ENCODE data around the gene NUDT19. TPM values are rescaled to one million over a fixed set of nuclear protein-coding genes. Genes with fewer than 3 reads are reported as not detected.
A peak's percentile ranks its signal among the peaks of the same experiment; 100 is the strongest.

The NUDT19 gene
- total RNA-seq, 1 experiment from 2014 or later = 17.8 TPM

DNA sequence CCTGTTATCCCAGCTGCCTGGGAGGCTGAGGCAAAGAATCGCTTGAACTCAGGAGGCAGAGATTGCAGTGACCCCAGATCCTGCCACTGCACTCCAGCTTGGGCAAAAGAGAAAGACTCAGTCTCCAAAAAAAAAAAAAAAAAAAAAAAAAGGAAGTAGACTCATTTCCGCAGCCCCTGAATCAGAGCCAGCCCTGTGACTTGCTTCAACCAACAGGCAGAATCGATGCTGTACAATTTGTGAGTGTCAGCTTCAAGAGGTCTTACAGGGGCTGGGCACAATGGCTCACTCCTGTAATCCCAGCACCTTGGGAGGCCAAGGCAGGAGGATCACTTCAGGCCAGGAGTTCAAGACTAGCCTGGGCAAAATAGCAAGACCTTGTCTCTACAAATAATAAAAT, 29.4 kb upstream of the NUDT19 start:
- no peak overlapping the region for H3K4me3 ChIP-seq (ENCODE audit: low read depth, low read length, poor library complexity, severe bottlenecking)
- no peak overlapping the region for H3K27ac ChIP-seq (ENCODE audit: low read depth, low read length, poor library complexity, severe bottlenecking)
- TF ChIP-seq, protein P1, sequence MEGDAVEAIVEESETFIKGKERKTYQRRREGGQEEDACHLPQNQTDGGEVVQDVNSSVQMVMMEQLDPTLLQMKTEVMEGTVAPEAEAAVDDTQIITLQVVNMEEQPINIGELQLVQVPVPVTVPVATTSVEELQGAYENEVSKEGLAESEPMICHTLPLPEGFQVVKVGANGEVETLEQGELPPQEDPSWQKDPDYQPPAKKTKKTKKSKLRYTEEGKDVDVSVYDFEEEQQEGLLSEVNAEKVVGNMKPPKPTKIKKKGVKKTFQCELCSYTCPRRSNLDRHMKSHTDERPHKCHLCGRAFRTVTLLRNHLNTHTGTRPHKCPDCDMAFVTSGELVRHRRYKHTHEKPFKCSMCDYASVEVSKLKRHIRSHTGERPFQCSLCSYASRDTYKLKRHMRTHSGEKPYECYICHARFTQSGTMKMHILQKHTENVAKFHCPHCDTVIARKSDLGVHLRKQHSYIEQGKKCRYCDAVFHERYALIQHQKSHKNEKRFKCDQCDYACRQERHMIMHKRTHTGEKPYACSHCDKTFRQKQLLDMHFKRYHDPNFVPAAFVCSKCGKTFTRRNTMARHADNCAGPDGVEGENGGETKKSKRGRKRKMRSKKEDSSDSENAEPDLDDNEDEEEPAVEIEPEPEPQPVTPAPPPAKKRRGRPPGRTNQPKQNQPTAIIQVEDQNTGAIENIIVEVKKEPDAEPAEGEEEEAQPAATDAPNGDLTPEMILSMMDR (conservative IDR thresholded peaks at IDR 0.05; ENCODE audit: low read depth, low read length) = no peak
- TF ChIP-seq EZH2 (IDR thresholded peaks at IDR 0.05; ENCODE audit: borderline replicate concordance, low read depth, low read length, poor library complexity, severe bottlenecking) = no peak
- ChIA-PET POLR2A (ENCODE audit: low non-redundant PET) (no interaction called here), CTCF (no interaction called here)
- no TSS peak for BruUV-seq (replicated peaks)
- intact Hi-C loops (cut with micrococcal nuclease; ENCODE audit: unreplicated experiment) = no loop called here
- no peaks in the 10 kb centered on the region for H3K27me3 ChIP-seq (replicated peaks; ENCODE audit: insufficient read depth, low read depth, low read length, poor library complexity)
- H3K36me3 ChIP-seq (ENCODE audit: insufficient read depth, low read length, poor library complexity, severe bottlenecking) = no peaks in the 10 kb centered on the region
- no peak for DNase-seq (ENCODE audit: low spot score)
- no peaks in the 10 kb centered on the region for H3K9me3 ChIP-seq (ENCODE audit: low read depth, low read length, poor library complexity, severe bottlenecking)
- H3K4me1 ChIP-seq (ENCODE audit: insufficient read depth, low read length, poor library complexity, severe bottlenecking) = no peaks in the 10 kb centered on the region

DNA sequence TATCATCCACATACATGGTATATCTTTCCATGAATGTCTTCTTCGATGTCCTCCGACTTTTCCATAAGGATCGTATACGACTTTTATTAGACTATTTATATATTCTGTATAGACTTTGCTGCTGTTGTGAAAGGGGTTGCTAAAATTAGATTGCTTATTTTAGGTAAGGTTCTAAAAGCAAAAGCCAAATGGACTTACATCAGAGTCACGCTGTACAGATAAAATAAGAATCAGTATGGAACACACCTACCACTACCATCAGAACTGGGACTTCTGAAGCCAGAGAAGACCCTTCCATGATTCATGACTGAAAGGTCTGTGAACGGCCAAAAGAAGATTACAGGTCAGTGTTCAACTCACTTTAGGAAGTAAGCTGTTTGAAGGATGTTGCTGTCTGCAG, 25.5 kb upstream of the NUDT19 start:
- ChIA-PET POLR2A (ENCODE audit: low non-redundant PET) (no interaction called here), CTCF (no interaction called here)
- BruUV-seq (replicated peaks) = no TSS peak
- H3K4me1 ChIP-seq (ENCODE audit: insufficient read depth, low read length, poor library complexity, severe bottlenecking) = peaks cover 19% of the 10 kb centered on the region
- intact Hi-C loops (cut with micrococcal nuclease; ENCODE audit: unreplicated experiment) = no loop called here
- no peaks in the 10 kb centered on the region for H3K27me3 ChIP-seq (replicated peaks; ENCODE audit: insufficient read depth, low read depth, low read length, poor library complexity)
- TF ChIP-seq, protein P1 (conservative IDR thresholded peaks at IDR 0.05; ENCODE audit: low read depth, low read length) = no peak
- no peaks in the 10 kb centered on the region for H3K9me3 ChIP-seq (ENCODE audit: low read depth, low read length, poor library complexity, severe bottlenecking)
- H3K4me3 ChIP-seq (ENCODE audit: low read depth, low read length, poor library complexity, severe bottlenecking) = no peak overlapping the region
- DNase-seq (ENCODE audit: low spot score) = no peak
- H3K36me3 ChIP-seq (ENCODE audit: insufficient read depth, low read length, poor library complexity, severe bottlenecking) = no peaks in the 10 kb centered on the region
- H3K27ac ChIP-seq (ENCODE audit: low read depth, low read length, poor library complexity, severe bottlenecking) = no peak overlapping the region

DNA sequence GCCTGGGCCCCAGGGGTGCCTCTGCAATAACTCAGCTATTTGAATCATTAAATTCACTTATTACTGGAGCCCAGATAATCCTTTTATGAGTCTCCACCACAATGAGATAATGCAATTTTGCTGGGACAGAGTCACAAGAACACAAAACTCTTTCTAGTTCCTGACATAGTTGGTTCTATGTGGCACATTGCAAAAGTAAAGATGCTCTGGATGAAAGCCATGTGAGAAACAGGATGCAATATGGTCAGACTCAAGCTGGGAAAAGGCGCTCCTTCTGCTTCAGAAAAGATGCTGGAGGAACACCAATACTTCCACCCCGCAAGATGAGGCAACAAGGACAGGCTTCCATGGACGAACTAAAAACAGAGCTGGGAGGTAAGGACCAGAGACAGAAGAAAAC, 22.3 kb upstream of the NUDT19 start:
- ChIA-PET POLR2A (ENCODE audit: low non-redundant PET) (no interaction called here), CTCF (interaction anchor here (0.7 kb wide), 1 partner anchor 523 kb away, joined by 3 read pairs; no protein-coding TSS in a partner anchor)
- TF ChIP-seq, protein P1 (conservative IDR thresholded peaks at IDR 0.05; ENCODE audit: low read depth, low read length) = no peak
- no peak for TF ChIP-seq EZH2 (IDR thresholded peaks at IDR 0.05; ENCODE audit: borderline replicate concordance, low read depth, low read length, poor library complexity, severe bottlenecking)
- DNase-seq (ENCODE audit: low spot score) = peak; percentile 71
- Histone ChIP-seq H3K9me3 (ENCODE audit: low read depth, low read length, poor library complexity, severe bottlenecking) (no peaks in the 10 kb centered on the region), H3K27me3 (replicated peaks; ENCODE audit: insufficient read depth, low read depth, low read length, poor library complexity) (no peaks in the 10 kb centered on the region), H3K36me3 (ENCODE audit: insufficient read depth, low read length, poor library complexity, severe bottlenecking) (no peaks in the 10 kb centered on the region), H3K27ac (ENCODE audit: low read depth, low read length, poor library complexity, severe bottlenecking) (peak overlapping the region; percentile 68), H3K4me1 (ENCODE audit: insufficient read depth, low read length, poor library complexity, severe bottlenecking) (peaks cover 29% of the 10 kb centered on the region), H3K4me3 (ENCODE audit: low read depth, low read length, poor library complexity, severe bottlenecking) (no peak overlapping the region)
- intact Hi-C loops (cut with micrococcal nuclease; ENCODE audit: unreplicated experiment) = no loop called here
- BruUV-seq (replicated peaks) = no TSS peak
